Thymus (tissue), 11 donors: ENCODE data around the gene CFAP299. TPM values are rescaled to one million over a fixed set of nuclear protein-coding genes. Genes with fewer than 3 reads are reported as not detected.

Experiments used
- DNase-seq, 9 donors: peaks; one replicate each; pipeline ENCODE4 v3.0.0-alpha.2; 2013; ENCODE audit warnings: low spot score in 9 of 9, low read depth in 6 of 9, missing footprints in 1 of 9
- H3K27ac ChIP-seq, 2 donors: one replicate each; pipeline ENCODE4 v1.5.1; 2013; ENCODE audit warnings: control low read depth in 1 of 2, low read depth in 1 of 2, low read length in 1 of 2, mild to moderate bottlenecking in 1 of 2, moderate library complexity in 1 of 2
- H3K27me3 ChIP-seq, 2 donors: one replicate each; pipeline ENCODE4 v1.5.1; 2013; ENCODE audit warnings: low read length in 1 of 2; ENCODE audit not compliant: control insufficient read depth in 2 of 2, insufficient read depth in 1 of 2
- H3K36me3 ChIP-seq, 2 donors: one replicate each; pipeline ENCODE4 v1.5.1; 2013; ENCODE audit warnings: low read length in 1 of 2, mild to moderate bottlenecking in 1 of 2, moderate library complexity in 1 of 2; ENCODE audit not compliant: control insufficient read depth in 2 of 2, insufficient read depth in 2 of 2
- H3K4me1 ChIP-seq, 2 donors: one replicate each; pipeline ENCODE4 v1.5.1; 2013; ENCODE audit warnings: low read length in 2 of 2; ENCODE audit not compliant: control insufficient read depth in 2 of 2, insufficient read depth in 2 of 2
- H3K4me3 ChIP-seq, 2 donors: one replicate each; pipeline ENCODE4 v1.5.1; 2013; ENCODE audit warnings: low read length in 2 of 2, control low read depth in 1 of 2, mild to moderate bottlenecking in 1 of 2
- H3K9me3 ChIP-seq, 2 donors: one replicate each; pipeline ENCODE4 v1.5.1; 2013; ENCODE audit warnings: low read length in 1 of 2, mild to moderate bottlenecking in 1 of 2; ENCODE audit not compliant: control insufficient read depth in 2 of 2, insufficient read depth in 1 of 2
- WGBS: extraction: QIAGEN DNeasy Blood & Tissue Kit; methylation state at CpG from one replicate; pipeline ENCODE4 v1.1.7; 2013; 5-methylcytosine and 5-hydroxymethylcytosine counted together
- polyA plus RNA-seq: library from polyadenylated mRNA; stranded (reverse); fragments of 200-250 nt; gene quantifications from one replicate; pipeline ENCODE4 v1.2.3, GENCODE V29; 2013
- total RNA-seq: library from RNA; stranded (reverse); fragments of 120-200 nt; gene quantifications from one replicate; pipeline ENCODE4 v1.2.4, GENCODE V29; 2013
- donor health status: healthy.

Gene CFAP299
- total and polyA plus RNA-seq, 2 donors: 0.18 to 1.0 TPM

DNA sequence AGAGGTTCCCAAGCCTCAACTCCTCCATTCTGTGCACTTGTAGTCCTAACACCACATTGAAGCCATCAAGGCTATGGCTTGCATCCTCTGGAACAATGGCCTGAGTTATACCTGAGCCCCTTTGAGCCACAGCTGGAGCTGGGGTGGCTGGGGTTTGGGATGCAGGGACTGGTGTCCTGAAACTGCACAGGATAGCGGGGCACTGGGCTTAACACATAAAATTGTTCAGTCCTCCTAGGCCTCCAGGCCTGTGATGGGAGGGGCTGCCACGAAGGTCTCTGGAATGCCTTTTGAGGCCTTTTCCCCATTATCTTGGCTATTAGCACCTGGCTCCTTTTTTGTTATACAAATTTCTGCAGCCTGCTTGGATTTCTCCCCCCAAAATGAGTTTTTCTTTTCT, 35.5 kb downstream of the CFAP299 start:
- H3K4me3 ChIP-seq: no peak overlapping the region
- WGBS: 95% methylated on average over 2 of the region's 2 CpGs
- no peak overlapping the region for H3K27ac ChIP-seq
- H3K4me1 ChIP-seq: no peaks in the 10 kb centered on the region
- H3K9me3 ChIP-seq: peaks cover 1 to 9% of the 10 kb centered on the region in 2 donors
- H3K36me3 ChIP-seq: no peaks in the 10 kb centered on the region
- H3K27me3 ChIP-seq: no peaks in the 10 kb centered on the region
- DNase-seq: no peak

DNA sequence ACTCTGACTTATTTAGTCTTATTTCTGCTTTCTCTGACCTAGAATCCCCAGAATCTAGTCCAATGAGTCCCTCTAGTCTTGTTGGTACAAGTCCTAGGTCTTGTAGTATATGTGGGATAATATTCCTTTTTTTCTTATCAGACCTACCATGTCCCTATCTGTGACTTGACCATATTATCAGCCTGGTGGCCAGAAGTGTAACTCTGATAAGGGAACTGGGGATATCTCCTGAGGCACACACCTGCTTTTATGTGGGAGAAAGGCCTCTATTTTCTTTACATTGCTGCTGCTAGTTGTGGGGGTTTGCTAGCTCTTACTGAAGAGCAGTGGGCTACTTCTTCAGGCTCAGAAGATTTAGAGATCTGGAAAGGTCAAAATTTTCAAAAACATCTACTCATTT, 38.6 kb downstream of the CFAP299 start:
- H3K4me3 ChIP-seq: no peak overlapping the region
- H3K27ac ChIP-seq: no peak overlapping the region
- no peaks in the 10 kb centered on the region for H3K36me3 ChIP-seq
- no peaks in the 10 kb centered on the region for H3K27me3 ChIP-seq
- no peak for DNase-seq
- peaks cover 1 to 9% of the 10 kb centered on the region in 2 donors for H3K9me3 ChIP-seq
- H3K4me1 ChIP-seq: no peaks in the 10 kb centered on the region

- Histone ChIP-seq H3K27ac (no peak overlapping the region), H3K4me3 (no peak overlapping the region), H3K27me3 (no peaks in the 10 kb centered on the region), H3K4me1 (no peaks in the 10 kb centered on the region), H3K9me3 (peaks cover 0 to 14% of the 10 kb centered on the region in 2 donors), H3K36me3 (no peaks in the 10 kb centered on the region)
- WGBS: 86% methylated on average over 3 of the region's 3 CpGs
- DNase-seq: no peak
Observed at GRCh38 chr4:80382090-80382832, 46.7 kb downstream of the CFAP299 start.

DNA sequence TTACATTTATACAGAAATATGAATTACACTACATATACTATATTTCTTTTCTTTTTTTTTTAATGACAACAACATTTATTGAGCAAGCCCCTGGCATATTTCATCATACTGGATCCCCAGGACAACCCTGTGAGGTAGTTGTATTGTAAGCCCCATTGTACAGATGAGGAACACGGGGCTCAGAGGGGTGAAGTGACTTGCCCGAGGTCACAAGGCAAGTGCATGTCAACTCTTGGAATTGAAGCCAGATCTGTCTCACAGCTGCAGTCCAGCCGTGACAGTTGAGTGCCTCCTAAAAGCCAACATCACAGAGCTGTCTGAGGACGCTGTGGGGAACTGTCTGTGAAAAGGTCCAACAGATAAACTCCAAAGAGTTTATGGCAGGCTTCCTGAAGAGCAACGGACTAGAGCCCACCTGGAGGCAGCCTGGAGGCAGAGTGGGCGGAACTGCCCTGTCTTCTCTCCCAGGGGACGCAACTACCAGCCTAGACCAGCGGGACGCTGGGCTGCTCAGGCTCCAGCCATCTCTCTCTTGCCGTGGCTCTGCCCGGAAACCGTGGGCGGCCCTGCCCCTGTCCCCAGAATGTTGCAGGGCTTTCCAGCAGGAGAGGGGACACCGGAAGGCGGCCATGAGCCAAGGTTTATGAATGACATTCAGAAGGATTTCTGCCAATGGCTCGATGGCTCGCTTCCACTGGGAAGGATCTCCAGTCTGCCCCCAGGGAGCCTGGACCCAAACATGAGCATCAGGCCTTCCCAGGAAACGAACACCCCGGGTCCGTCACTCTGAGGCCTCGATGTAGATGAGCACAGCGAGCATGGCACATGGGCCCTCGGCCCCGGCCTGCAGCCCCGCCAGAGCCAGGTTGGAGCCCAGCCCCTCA, 50.1 kb downstream of the CFAP299 start:
- no peak for DNase-seq
- Histone ChIP-seq H3K4me1 (no peaks in the 10 kb centered on the region), H3K9me3 (peaks cover 0 to 15% of the 10 kb centered on the region in 2 donors), H3K4me3 (no peak overlapping the region), H3K36me3 (no peaks in the 10 kb centered on the region), H3K27ac (no peak overlapping the region), H3K27me3 (no peaks in the 10 kb centered on the region)
- WGBS: 96% methylated on average over 25 of the region's 25 CpGs

- Histone ChIP-seq H3K4me3 (no peak overlapping the region), H3K27me3 (no peaks in the 10 kb centered on the region), H3K9me3 (peaks cover 0 to 15% of the 10 kb centered on the region in 2 donors), H3K36me3 (no peaks in the 10 kb centered on the region), H3K4me1 (no peaks in the 10 kb centered on the region), H3K27ac (no peak overlapping the region)
- 99% methylated on average over 42 of the region's 42 CpGs for WGBS
- DNase-seq: no peak
Observed at GRCh38 chr4:80386281-80386886, 50.9 kb downstream of the CFAP299 start.

DNA sequence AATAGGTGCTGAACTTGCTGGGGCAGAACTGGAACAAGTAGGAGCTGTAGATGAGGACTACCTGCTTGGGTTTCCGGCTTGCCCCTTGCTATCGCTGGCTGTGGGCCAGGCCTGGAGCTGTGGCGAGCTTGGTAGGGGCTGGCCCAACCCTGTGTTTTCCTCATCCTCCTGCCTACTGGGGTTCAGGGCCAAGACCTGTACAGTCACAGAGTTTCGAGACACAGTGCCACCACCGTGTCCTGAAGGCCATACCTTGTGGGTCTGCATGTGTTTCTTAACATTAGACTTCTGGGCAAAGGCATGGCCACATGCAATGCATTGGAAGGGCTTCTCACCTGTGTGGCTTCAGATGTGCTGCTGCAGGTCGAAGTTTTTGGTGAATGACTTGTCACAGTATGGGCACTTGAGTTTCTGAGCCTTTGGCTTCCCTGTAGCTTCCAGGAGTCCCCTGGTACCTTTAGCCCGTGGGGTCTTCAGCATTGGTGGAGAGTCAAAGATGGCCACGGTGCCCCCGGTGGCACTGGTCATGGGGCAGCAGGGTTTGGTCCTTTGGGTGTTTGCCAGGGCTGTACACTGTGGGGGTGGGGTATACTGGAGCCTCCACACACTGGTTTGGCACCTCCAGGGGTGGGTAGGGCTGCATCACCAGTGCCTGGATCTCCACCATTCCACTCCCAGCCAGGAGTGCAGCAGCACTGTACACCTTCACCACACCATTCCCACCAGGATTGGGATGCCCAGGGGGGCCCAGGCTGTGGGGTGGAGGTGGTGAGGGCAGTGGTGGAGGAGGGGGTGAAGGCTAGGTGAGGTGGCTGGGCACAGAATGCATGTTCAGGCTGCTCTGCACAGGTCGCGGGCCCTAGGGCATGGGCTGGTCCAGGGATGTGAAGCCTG, 52.1 kb downstream of the CFAP299 start:
- Histone ChIP-seq H3K4me3 (no peak overlapping the region), H3K27ac (no peak overlapping the region), H3K9me3 (peaks cover 0 to 15% of the 10 kb centered on the region in 2 donors), H3K4me1 (no peaks in the 10 kb centered on the region), H3K36me3 (no peaks in the 10 kb centered on the region), H3K27me3 (no peaks in the 10 kb centered on the region)
- WGBS: 94% methylated on average over 11 of the region's 11 CpGs
- no peak for DNase-seq

DNA sequence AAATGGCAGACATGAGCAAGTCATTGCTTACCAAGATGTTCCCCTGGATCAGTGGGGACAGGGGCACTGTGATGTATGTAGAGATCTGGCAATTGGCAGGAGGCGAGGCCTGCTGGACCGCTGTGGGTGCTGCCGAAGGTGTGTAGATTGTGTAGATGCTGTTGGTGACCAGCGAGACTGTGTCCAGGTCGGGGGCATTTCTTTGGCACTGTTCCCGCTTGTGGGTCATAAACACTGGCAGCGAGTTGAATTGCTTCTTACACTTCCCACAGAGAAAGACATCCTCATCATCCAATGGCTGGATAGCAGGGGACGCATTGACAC, 52.7 kb downstream of the CFAP299 start:
- 97% methylated on average over 8 of the region's 8 CpGs for WGBS
- DNase-seq: no peak
- Histone ChIP-seq H3K9me3 (peaks cover 0 to 15% of the 10 kb centered on the region in 2 donors), H3K4me1 (no peaks in the 10 kb centered on the region), H3K36me3 (no peaks in the 10 kb centered on the region), H3K27me3 (no peaks in the 10 kb centered on the region), H3K4me3 (no peak overlapping the region), H3K27ac (no peak overlapping the region)

GRCh38 chr4:80390178-80390577, 54.6 kb downstream of the CFAP299 start:
- peaks cover 0 to 15% of the 10 kb centered on the region in 2 donors for H3K9me3 ChIP-seq
- DNase-seq: no peak
- 95% methylated on average over 2 of the region's 2 CpGs for WGBS
- H3K27me3 ChIP-seq: no peaks in the 10 kb centered on the region
- no peaks in the 10 kb centered on the region for H3K4me1 ChIP-seq
- no peaks in the 10 kb centered on the region for H3K36me3 ChIP-seq
- H3K4me3 ChIP-seq: no peak overlapping the region
- no peak overlapping the region for H3K27ac ChIP-seq
